ENCODE results near the gene CTTNBP2NL.
"Not testable (repeated sequence)": the region's sequence is repeated elsewhere in the genome, so short reads cannot be mapped to it uniquely, and the experiment has no call there.

The CTTNBP2NL gene

DNA sequence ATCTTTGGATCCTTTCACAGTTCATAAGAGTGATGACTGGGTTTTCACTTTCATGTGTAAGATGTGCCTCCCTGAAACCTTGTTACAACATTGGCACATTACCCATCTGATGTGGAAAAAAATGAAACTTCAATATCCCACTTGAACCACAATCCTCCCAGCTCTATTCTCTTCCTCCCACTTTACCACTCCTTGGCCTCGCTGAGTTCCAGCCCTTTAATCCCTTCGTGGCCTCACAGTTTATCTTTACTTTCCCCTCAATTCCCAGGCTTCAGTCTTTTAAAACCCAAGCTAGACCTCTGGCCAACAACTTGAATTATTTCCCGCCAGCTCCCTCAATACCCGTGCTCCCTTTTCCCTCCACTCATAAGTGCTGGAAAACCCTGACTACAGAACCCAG is 25.0 kb upstream of the CTTNBP2NL start:
- TF ChIP-seq JUND (IDR thresholded peaks at IDR 0.05; ENCODE audit: low read depth) = no peak
- DNase-seq (ENCODE audit: low read depth in 1 of 2, low spot score in 1 of 2) = no peak
- in situ Hi-C loops (cut with HindIII; ENCODE audit: low pct_unique_long_range_greater_than_20kb, low sequenced_read_pairs) = no loop called here

DNA sequence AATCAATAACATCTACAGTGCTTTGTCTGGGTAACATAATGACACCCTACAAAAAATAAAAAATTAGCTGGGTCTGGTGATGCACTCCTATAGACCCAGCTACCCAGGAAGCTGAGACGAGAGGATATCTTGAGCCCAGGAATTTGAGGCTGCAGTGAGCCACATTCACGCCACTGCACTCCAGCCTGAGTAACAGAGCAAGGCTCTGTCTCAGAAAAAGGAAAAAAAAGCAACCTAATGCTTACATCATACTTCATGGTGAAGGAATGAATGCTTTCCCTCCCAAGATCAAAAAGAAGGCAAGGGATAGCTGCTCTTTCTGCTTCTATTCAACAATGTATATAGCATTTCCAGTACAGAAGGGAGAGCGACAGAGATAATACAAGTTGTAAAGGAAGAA is 24.2 kb upstream of the CTTNBP2NL start:
- TF ChIP-seq JUND (IDR thresholded peaks at IDR 0.05; ENCODE audit: low read depth) = no peak
- in situ Hi-C loops (cut with HindIII; ENCODE audit: low pct_unique_long_range_greater_than_20kb, low sequenced_read_pairs) = no loop called here
- DNase-seq (ENCODE audit: low read depth in 1 of 2, low spot score in 1 of 2) = no peak

DNA sequence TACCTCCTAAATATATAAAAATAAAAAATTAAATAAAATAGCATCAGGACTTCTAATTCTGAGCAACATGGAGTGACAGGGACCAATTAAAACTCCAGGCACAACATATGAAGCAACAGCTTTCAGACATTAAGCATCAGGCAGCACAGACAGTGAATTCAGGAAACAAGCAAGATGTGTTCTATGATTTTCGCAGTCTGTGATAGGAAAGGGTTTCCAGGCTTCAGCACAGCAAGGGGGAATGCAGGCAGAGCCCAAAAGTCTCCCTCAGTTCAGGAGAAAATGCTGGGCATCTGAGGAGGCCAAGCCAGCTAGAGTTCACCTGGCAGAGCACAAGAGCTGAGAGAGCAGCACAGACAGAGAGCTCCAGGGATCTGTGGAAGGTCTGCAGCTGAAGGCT is 22.2 kb upstream of the CTTNBP2NL start:
- no peak for TF ChIP-seq JUND (IDR thresholded peaks at IDR 0.05; ENCODE audit: low read depth)
- in situ Hi-C loops (cut with HindIII; ENCODE audit: low pct_unique_long_range_greater_than_20kb, low sequenced_read_pairs) = no loop called here
- DNase-seq (ENCODE audit: low read depth in 1 of 2, low spot score in 1 of 2) = no peak

DNA sequence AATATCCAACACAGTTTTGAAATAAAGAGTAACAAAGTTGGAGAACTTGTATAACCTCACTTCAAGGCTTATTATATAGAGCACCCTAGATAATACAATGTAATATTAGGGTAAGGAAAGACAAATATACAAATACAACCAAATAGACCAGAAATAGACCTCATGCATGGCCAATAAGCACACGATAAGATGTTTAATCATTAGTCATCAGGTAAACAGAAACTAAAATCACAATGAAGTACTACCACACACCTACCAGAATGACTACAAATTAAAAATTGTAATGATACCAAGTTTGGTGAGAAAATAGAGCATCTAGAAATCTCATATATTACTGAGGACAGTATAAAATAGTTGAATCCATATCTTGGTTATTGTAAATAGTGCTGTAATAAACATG is 20.3 kb upstream of the CTTNBP2NL start:
- in situ Hi-C loops (cut with HindIII; ENCODE audit: low pct_unique_long_range_greater_than_20kb, low sequenced_read_pairs) = no loop called here
- DNase-seq (ENCODE audit: low read depth in 1 of 2, low spot score in 1 of 2) = no peak
- no peak for TF ChIP-seq JUND (IDR thresholded peaks at IDR 0.05; ENCODE audit: low read depth)

DNA sequence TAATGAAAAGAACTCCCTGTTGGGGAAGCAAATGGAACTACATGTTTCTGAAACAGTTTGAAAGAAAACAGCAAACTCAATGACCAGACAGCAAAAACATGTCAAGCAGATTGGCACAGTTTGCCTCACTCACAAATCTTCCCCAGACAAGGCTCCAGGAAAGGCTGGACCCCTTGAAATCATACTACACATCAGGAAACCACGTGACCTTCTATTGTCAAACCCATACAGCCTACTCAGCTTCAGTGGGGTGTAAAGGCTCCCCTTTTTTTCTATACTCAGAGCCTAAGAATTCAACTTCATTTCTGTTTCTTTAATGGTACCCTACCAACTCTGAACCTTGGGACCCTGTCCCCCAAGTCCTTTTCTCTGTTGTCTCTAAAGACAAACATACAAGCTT is 15.7 kb upstream of the CTTNBP2NL start:
- TF ChIP-seq JUND (IDR thresholded peaks at IDR 0.05; ENCODE audit: low read depth) = no peak
- no peak for DNase-seq (ENCODE audit: low read depth in 1 of 2, low spot score in 1 of 2)
- in situ Hi-C loops (cut with HindIII; ENCODE audit: low pct_unique_long_range_greater_than_20kb, low sequenced_read_pairs) = no loop called here

DNA sequence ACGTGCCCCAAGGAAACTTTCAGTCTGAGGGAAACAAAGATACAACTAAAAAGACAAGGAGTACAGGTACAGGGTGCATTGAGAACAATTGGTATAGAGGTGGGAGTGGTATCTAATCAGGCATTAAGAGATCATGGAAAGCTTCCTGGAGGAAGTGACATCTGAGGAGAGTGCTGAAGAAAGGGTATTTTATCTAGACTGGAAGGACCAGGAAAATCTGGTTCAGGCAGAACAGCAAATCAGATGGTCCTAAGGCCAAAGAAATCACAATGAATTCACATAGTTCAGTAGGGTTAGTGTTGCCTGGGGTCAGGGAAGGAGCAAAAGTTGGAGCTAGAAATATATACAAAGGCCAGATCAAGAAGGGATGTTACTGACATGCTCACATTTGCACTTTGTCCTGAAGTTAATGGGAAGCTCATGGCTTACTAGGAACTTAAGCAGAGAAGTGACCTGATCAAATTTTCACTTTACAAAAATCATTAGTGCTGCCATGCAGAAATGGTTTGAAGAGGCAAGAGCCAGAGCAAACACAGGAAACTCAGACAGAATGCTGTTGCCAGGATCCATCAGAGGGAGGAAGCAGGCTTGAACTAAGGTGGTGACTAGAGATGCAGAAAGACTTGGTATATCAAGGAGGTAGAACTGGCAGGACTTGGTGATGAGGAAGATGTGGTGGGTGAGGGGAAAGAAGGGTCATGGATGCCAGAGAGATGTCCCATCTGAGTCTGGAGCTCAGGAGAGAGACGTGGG is 14.5 kb upstream of the CTTNBP2NL start:
- TF ChIP-seq JUND (IDR thresholded peaks at IDR 0.05; ENCODE audit: low read depth) = no peak
- in situ Hi-C loops (cut with HindIII; ENCODE audit: low pct_unique_long_range_greater_than_20kb, low sequenced_read_pairs) = no loop called here
- DNase-seq (ENCODE audit: low read depth in 1 of 2, low spot score in 1 of 2) = no peak

DNA sequence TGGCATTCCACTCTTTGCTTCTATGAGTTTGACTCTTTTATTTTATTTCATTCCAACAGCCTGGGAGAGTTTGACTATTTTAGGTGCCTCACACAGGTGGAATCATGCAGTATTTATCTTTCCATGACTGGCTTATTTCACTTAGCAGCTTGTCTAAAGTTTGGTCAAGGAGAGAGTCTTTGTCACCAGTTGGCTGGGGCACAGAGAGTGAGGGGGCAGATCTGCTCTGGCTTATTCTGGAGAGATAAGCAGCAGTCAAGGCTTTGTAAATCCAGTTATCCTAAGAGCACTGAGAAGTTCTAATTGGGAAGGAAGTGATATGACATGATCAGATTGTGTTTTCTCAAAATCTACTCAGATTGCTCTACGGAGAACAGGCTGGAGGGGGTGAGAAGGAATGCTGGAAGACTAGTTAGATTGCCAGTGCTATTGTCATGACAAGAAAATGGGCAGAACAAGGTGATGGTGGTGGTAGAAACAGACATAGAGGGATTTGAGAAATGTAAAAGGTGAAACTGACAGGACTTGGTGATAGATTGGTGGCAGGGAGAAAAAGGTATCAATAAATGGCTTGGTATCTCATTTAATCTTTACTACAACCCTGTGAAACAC is 12.1 kb upstream of the CTTNBP2NL start:
- in situ Hi-C loops (cut with HindIII; ENCODE audit: low pct_unique_long_range_greater_than_20kb, low sequenced_read_pairs) = no loop called here
- no peak for TF ChIP-seq JUND (IDR thresholded peaks at IDR 0.05; ENCODE audit: low read depth)
- DNase-seq (ENCODE audit: low read depth in 1 of 2, low spot score in 1 of 2) = no peak

DNA sequence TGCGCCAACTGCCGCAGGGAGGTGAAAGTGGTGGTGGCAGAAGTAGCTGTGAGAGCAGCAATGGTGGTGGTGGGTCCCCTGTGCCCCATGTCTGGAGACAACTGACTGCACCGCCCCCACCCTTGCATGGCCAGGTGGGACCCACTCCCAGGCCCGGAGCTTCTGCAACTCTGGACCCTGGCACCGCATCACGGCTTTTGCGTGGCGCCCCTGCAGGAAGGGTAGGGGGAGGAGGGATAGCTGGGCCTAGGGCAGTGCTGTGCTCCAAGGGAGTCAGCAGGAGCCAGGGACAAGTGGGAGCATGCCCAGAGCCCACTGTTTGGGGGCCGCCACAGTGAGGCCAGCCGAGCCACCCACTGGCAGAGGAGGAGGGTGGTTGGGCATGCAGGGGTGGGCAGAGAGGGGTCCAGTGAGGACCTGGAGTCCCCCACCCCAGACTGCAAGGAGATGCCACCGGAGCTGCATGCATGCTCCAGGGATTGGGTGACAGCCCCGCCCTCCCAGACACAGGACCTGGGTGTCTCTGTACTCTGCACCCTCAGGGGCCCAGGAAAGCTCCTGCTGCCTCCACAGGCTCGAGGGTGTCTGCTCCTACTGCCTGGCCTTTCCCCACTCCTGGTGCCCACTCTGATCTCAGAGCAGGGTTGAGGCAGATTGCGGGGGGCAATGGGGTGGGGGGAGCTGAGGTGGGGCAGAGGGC is 9.8 kb upstream of the CTTNBP2NL start:
- no peak for TF ChIP-seq JUND (IDR thresholded peaks at IDR 0.05; ENCODE audit: low read depth)
- no peak for DNase-seq (ENCODE audit: low read depth in 1 of 2, low spot score in 1 of 2)
- in situ Hi-C loops (cut with HindIII; ENCODE audit: low pct_unique_long_range_greater_than_20kb, low sequenced_read_pairs) = no loop called here

DNA sequence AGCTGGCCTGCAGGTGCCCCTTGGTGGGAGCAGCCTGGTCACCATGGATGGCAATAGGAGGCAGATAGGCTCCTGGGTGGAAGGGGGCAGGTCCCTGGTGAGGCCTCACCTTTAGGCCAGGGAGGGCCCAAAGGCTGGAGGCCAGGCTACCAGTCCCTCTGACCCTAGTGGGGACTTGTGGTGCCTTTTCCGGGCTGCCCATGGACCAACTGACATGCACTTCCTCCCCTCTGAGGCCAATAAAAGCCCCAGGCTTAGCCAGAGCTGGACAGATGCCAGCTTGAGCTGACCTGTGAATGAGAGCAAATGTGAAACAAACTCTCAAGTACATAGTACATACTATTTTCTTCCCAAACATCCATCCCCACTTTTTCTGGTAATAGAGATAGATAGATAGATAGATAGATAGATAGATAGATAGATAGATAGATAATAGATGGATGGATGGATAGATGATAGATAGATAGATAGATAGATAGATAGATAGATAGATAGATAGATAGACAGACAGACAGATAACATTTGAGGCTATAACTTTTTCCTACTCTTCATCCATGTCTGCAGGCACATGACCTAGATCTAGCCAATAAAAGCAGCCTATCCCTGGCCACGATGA is 9.2 kb upstream of the CTTNBP2NL start:
- in situ Hi-C loops (cut with HindIII; ENCODE audit: low pct_unique_long_range_greater_than_20kb, low sequenced_read_pairs) = no loop called here
- TF ChIP-seq JUND (IDR thresholded peaks at IDR 0.05; ENCODE audit: low read depth) = no peak
- no peak for DNase-seq (ENCODE audit: low read depth in 1 of 2, low spot score in 1 of 2)

DNA sequence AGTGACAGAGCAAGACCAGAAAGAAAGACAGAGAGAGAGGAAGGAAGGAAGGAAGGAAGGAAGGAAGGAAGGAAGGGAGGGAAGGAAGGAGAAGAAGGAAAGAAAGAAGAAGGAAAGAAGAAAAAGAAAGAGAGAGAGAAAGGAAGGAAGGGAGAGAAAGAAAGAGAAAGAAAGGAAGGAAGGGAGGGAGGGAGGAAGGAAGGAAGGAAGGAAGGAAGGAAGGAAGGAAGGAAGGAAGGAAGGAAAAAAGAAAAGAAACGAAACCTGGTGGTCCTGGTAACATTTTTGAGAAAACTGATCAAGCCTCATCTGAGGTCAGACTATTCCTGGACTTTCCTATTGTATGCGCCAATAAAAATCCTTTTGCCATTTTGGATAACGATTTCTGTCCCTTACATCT is 8.2 kb upstream of the CTTNBP2NL start:
- no peak for TF ChIP-seq JUND (IDR thresholded peaks at IDR 0.05; ENCODE audit: low read depth)
- in situ Hi-C loops (cut with HindIII; ENCODE audit: low pct_unique_long_range_greater_than_20kb, low sequenced_read_pairs) = no loop called here
- DNase-seq (ENCODE audit: low read depth in 1 of 2, low spot score in 1 of 2) = no peak

DNA sequence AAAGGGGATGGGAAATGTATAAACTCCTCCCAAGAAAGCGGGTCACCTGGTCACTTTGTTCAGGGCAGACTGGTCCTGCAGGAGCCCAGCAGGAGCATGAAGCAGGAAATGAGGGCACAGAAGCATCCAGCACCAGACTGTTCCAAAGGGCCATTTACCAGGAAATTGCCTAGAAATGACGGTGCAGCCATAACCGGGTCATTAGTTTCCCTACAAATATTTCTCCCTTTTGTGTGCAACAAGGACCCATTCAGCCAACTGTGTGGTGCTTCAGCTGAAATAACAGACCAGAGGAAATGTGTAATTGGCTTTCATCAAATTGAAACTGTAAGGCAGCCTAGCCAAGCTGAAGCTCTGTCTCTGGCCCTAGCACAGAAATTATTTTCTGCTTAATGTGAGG is 7.6 kb upstream of the CTTNBP2NL start:
- no peak for DNase-seq (ENCODE audit: low read depth in 1 of 2, low spot score in 1 of 2)
- in situ Hi-C loops (cut with HindIII; ENCODE audit: low pct_unique_long_range_greater_than_20kb, low sequenced_read_pairs) = no loop called here
- TF ChIP-seq JUND (IDR thresholded peaks at IDR 0.05; ENCODE audit: low read depth) = no peak

DNA sequence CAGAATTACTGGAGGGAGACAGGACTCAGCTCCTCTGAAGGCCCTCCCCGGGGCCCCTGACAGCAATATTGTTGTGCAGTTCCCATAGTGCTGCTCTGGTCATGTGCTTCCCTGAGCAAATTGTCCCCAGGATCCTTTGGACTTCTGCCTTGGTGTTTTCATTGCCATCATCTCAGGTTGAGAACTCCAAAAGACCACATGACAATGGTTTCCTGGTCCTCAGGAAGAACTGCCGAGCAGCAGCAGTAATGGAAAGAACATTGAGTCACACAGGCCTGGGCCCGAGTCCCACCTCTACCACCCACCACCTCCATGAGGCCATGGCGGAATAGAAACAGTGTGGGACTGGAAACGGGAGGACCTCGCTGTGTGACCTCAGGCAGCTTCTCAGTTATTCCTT is 6.3 kb upstream of the CTTNBP2NL start:
- DNase-seq (ENCODE audit: low read depth in 1 of 2, low spot score in 1 of 2) = no peak
- in situ Hi-C loops (cut with HindIII; ENCODE audit: low pct_unique_long_range_greater_than_20kb, low sequenced_read_pairs) = no loop called here
- TF ChIP-seq JUND (IDR thresholded peaks at IDR 0.05; ENCODE audit: low read depth) = no peak

DNA sequence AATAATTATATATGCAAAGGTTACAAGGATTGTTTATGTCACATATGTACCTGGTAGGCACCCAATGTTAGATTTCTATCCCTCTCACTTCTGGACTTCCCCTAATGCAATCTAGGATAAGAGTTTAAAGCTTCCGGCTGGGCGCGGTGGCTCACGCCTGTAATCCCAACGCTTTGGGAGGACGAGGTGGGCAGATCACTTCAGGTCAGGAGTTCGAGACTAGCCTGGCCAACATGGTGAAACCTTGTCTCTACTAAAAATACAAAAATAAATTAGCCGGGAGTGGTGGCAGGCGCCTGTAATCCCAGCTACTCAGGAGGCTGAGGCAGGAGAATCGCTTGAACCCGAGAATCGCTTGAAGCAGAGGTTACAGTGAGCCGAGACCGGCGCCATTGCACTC is 5.7 kb upstream of the CTTNBP2NL start:
- in situ Hi-C loops (cut with HindIII; ENCODE audit: low pct_unique_long_range_greater_than_20kb, low sequenced_read_pairs) = not testable (repeated sequence)

More for the DNA sequence above, 5.7 kb upstream of the CTTNBP2NL start:
- not testable (repeated sequence) for DNase-seq (ENCODE audit: low read depth in 1 of 2, low spot score in 1 of 2)

All from T47D (cell line).